Testis (tissue), 3 donors: ENCODE data around the gene HPSE2. TPM values are rescaled to one million over a fixed set of nuclear protein-coding genes. Genes with fewer than 3 reads are reported as not detected.

ENCODE experiments used
- DNase-seq: peaks from one replicate; pipeline ENCODE4 v3.0.0-alpha.2; 2019
- H3K27ac ChIP-seq, 2 donors: fragments of 200-600 bp; sonication (generic); one replicate each; pipeline ENCODE4 v1.5.1; 2019
- H3K27me3 ChIP-seq: fragments of 200-600 bp; sonication (generic); one replicate; pipeline ENCODE4 v1.5.1; 2019
- H3K36me3 ChIP-seq: fragments of 200-600 bp; sonication (generic); one replicate; pipeline ENCODE4 v1.5.1; 2017; ENCODE audit warnings: low read depth; ENCODE audit errors: missing control alignments
- H3K4me1 ChIP-seq: fragments of 200-600 bp; sonication (generic); one replicate; pipeline ENCODE4 v1.5.1; 2019
- H3K4me3 ChIP-seq, 2 donors: fragments of 200-600 bp; sonication (generic); one replicate each; pipeline ENCODE4 v1.5.1; 2017 to 2019
- H3K9me3 ChIP-seq: fragments of 200-600 bp; sonication (generic); one replicate; pipeline ENCODE4 v1.5.1; 2017
- POLR2A ChIP-seq: fragments of 450-650 bp; IDR thresholded peaks from one replicate; pipeline ENCODE4 v1.6.1; 2017; ENCODE audit warnings: antibody characterized with exemption, mild to moderate bottlenecking, moderate library complexity
- WGBS, 2 donors: methylation state at CpG; one replicate each; pipeline ENCODE4 v1.1.5; 2018; 5-methylcytosine and 5-hydroxymethylcytosine counted together
- intact Hi-C: fragments of 100-400 bp; cut with DNase I; formaldehyde crosslinking; loops from one replicate; pipeline ENCODE4 v1.15.1; 2023; ENCODE audit warnings: low total_unique reads
- polyA plus RNA-seq: library from polyadenylated mRNA; stranded (reverse); fragments of 350-450 nt; fragmentation: Illumina TruSeq; extraction: RNeasy Lipid Tissue Mini Kit (QIAGEN cat#74804); gene quantifications from one replicate; pipeline ENCODE4 v1.2.3, GENCODE V29; 2014; ENCODE audit warnings: low read depth, low replicate concordance; ENCODE audit not compliant: insufficient read depth
- total RNA-seq, 2 donors: library from RNA; depleted of rRNA; stranded (reverse); fragments of >200 nt; gene quantifications; one replicate each; pipeline ENCODE4 v1.2.3, GENCODE V29; 2016
- TF ChIP-seq, protein P1 (sequence below), 3 experiments: fragments of 450-650 bp in 2 of 3; fragments of 200-600 bp in 1 of 3; sonication (generic) in 1 of 3; IDR thresholded peaks; one replicate each; pipeline ENCODE4 v1.5.1; 2016 to 2019; ENCODE audit warnings: antibody characterized with exemption in 3 of 3, mild to moderate bottlenecking in 2 of 3, moderate library complexity in 1 of 3

HPSE2 gene
- total and polyA plus RNA-seq, 3 donors from 2014 or later, result 1.7 to 4.1 (median 2.5) TPM

DNA sequence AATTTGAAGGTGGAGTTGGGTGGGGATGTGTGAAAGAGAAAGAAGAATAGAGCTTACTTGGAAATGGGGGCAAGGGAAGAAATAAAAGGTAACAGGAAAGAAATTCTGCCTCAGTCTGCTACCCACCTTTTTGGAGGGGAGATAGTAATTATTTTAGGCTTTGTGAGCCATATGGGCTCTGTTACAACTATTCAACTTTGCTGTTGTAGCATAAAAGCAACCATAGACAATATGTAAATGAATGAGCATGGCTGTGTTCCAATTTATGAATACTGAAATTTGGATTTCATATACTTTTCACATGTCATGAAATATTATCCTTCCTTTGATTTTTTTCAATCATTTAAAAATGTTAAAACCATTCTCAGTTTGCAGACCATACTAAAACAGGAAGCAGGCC, 176.9 kb downstream of the HPSE2 start:
- no peaks in the 10 kb centered on the region for H3K9me3 ChIP-seq
- no peaks in the 10 kb centered on the region for H3K36me3 ChIP-seq
- no peak overlapping the region for H3K27ac ChIP-seq
- H3K4me3 ChIP-seq, result no peak overlapping the region
- TF ChIP-seq POLR2A, result no peak
- TF ChIP-seq, protein P1, sequence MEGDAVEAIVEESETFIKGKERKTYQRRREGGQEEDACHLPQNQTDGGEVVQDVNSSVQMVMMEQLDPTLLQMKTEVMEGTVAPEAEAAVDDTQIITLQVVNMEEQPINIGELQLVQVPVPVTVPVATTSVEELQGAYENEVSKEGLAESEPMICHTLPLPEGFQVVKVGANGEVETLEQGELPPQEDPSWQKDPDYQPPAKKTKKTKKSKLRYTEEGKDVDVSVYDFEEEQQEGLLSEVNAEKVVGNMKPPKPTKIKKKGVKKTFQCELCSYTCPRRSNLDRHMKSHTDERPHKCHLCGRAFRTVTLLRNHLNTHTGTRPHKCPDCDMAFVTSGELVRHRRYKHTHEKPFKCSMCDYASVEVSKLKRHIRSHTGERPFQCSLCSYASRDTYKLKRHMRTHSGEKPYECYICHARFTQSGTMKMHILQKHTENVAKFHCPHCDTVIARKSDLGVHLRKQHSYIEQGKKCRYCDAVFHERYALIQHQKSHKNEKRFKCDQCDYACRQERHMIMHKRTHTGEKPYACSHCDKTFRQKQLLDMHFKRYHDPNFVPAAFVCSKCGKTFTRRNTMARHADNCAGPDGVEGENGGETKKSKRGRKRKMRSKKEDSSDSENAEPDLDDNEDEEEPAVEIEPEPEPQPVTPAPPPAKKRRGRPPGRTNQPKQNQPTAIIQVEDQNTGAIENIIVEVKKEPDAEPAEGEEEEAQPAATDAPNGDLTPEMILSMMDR (IDR thresholded peaks at IDR 0.05), result no peak
- H3K4me1 ChIP-seq, result no peaks in the 10 kb centered on the region
- DNase-seq, result no peak
- H3K27me3 ChIP-seq, result no peaks in the 10 kb centered on the region
- intact Hi-C loops, result no loop called here

DNA sequence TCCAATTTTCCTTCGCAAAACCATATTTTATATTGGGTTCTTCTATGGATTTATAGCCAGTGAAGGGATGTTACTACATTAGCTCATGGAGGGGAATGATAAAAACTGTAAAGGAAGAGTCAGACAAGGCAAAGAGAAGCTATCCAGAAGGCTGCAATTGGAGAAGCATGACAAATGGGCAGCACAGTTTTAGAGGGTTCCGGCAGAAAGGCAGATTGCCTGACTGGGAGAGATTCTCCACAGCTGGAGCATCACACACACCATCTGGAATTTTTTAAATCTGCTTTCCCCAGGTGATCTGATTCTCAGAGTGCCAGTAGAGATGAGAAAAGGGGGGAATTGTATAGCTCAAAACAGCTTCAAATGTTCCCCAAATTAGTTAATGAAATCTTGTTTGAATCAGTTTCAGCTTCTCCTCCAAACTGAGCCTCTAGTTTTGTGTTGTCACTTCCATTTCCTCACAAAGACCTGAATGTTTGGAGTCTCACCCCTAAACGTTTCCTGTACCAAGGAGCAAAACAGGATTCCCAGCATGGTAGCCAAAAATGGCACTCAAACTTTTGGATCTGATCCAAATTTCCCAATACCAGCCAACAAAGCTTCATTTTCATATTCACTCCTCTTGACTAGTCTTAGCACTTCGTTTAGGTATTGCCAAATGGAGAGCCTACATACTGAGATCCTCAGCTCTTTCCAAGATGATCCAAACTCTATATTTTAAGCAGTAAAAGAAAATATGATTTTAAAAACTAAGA, 177.5 kb downstream of the HPSE2 start:
- WGBS, 2 donors, result 50 to 65% methylated on average over 4 of the region's 4 CpGs
- Histone ChIP-seq H3K9me3 (no peaks in the 10 kb centered on the region), H3K4me3 (no peak overlapping the region), H3K4me1 (no peaks in the 10 kb centered on the region), H3K27me3 (no peaks in the 10 kb centered on the region), H3K36me3 (no peaks in the 10 kb centered on the region), H3K27ac (no peak overlapping the region)
- TF ChIP-seq, protein P1 (IDR thresholded peaks at IDR 0.05), result no peak
- no peak for TF ChIP-seq POLR2A
- intact Hi-C loops, result no loop called here
- DNase-seq, result no peak

DNA sequence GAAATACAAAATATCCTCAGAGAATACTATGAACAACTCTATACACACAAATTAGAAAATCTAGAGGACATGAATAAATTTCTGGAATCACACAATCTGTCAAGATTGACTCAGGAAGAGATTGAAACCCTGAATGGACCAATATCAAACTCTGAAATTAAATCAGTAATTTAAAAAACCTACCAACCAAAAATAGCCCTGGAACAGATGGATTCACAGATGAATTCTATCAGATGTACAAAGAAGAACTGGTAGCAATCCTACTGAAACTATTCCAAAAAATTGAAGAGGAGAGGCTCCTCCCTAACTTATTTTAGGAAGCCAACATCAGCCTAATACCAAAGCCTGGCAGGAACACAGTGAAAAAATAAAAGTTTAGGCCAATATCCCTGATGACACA, 190.0 kb downstream of the HPSE2 start:
- Histone ChIP-seq H3K27me3 (no peaks in the 10 kb centered on the region), H3K4me1 (no peaks in the 10 kb centered on the region), H3K36me3 (no peaks in the 10 kb centered on the region), H3K4me3 (no peak overlapping the region), H3K9me3 (no peaks in the 10 kb centered on the region), H3K27ac (no peak overlapping the region)
- intact Hi-C loops, result no loop called here
- no peak for DNase-seq
- TF ChIP-seq, protein P1 (IDR thresholded peaks at IDR 0.05), result no peak
- no peak for TF ChIP-seq POLR2A

DNA sequence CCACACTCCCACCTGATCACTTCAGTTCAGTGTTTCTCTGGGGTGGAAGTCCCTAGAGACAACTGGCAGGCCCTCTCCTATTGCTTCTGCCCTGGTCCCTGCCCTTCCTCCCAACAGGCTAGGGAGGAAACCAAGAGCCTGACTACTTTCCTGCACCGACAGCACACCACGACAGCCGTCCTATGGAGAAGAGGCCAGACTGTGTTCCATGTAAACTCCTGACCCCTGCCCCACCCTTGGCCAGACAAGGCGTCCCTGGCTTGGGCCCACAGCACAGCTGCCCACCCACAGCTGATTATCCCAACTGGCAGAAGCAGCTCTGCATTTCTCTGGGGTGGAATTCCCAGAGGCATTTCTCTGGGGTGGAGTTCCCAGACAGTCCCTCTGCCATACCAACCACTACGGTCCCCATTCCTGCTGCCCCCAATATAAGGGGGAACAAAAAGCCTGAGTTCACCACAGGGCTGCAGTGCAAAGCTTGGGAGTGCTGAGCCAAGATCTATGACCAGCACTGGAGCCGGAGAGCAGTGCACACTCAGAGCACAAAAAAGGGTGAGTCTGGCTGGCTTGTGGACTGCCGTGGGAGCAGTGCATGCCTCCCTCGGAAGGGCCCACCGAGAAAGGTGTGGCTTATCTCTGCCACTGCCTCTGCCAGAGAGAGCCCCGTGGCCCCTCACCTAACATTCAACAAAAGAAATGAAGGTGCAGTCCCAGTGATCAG, 193.4 kb downstream of the HPSE2 start:
- H3K27me3 ChIP-seq, result no peaks in the 10 kb centered on the region
- intact Hi-C loops, result no loop called here
- TF ChIP-seq, protein P1 (IDR thresholded peaks at IDR 0.05), result no peak
- TF ChIP-seq POLR2A, result no peak
- H3K4me1 ChIP-seq, result no peaks in the 10 kb centered on the region
- H3K36me3 ChIP-seq, result no peaks in the 10 kb centered on the region
- whole genome bisulfite sequencing, 2 donors, result 85 to 96% methylated on average over 10 of the region's 10 CpGs
- no peaks in the 10 kb centered on the region for H3K9me3 ChIP-seq
- DNase-seq, result no peak
- no peak overlapping the region for H3K27ac ChIP-seq
- no peak overlapping the region for H3K4me3 ChIP-seq

DNA sequence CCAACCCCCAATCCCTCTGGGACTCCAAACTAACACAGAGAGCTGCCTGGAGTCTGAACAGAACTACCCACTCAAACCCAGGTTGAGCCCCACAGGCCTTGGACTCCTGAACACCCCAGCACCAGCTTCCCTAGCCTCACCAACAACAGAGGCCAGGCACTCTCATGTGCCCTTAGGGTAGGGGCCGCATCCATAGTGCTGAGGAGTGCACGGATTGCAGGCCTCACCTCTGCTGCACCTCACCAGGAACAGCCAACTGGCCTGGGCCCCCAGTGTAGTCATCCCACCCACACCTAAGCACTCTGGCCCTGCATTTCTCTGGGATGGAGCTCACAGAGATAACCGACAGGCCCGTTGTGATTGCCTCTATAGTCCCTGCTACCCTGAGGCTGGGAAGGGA, 194.2 kb downstream of the HPSE2 start:
- no peak for TF ChIP-seq POLR2A
- TF ChIP-seq, protein P1 (IDR thresholded peaks at IDR 0.05), result no peak
- Histone ChIP-seq H3K4me3 (no peak overlapping the region), H3K9me3 (no peaks in the 10 kb centered on the region), H3K27me3 (no peaks in the 10 kb centered on the region), H3K36me3 (no peaks in the 10 kb centered on the region), H3K4me1 (no peaks in the 10 kb centered on the region), H3K27ac (no peak overlapping the region)
- 94 to 100% methylated on average over 3 to 4 of the region's 4 CpGs for whole genome bisulfite sequencing, 2 donors
- intact Hi-C loops, result no loop called here
- DNase-seq, result no peak
